NCI-H2171 treated with DMSO at 0.1 percent for 48 hours (cell line): ENCODE measurements around the gene LRIG3.
"Not testable (repeated sequence)": the region's sequence is repeated elsewhere in the genome, so short reads cannot be mapped to it uniquely, and the experiment has no call there.

Experiments
- DNase-seq: peaks from one replicate; lab custom pipeline; 2025; lab: John Stamatoyannopoulos, UW

The LRIG3 gene

DNA sequence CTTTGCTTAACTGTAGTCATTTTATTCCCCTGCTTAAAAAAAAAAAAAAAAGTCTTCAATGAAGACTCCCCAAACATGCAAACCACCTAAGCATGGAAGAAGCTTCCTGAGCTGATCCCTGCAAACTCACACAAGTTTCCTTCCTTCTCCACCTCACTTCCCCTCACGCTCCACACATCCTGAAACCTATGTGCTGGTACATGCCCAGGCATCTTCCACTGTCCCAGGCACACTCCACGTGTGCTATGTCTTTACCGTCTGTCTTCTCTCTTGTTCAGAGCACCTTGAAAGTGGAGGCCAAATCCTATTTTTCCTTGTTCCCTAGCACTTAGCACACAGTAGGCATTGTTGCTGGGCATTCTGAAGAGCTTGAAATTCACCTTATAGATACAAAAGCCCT, 13.4 kb downstream of the LRIG3 start:
- peak; percentile 25 for DNase-seq

DNA sequence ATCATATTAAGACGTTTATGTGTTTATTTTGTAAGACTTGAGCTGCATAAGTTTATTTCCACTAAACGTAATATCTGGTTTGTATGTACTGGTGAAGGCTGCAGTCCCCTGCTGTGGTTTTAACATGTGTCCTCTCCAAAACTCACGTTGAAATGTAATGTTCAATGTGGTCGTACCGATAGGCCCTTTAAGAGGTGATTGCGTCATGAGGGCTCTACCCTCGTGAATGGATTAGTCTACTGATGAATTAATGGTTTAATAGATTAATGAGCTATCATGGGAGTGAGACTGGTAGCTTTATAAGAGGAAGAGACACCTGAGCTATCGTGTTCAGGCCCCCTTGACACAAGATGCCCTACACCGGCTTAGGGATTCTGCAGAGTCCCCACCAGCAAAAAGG, 14.9 kb downstream of the LRIG3 start:
- no peak for DNase-seq

DNA sequence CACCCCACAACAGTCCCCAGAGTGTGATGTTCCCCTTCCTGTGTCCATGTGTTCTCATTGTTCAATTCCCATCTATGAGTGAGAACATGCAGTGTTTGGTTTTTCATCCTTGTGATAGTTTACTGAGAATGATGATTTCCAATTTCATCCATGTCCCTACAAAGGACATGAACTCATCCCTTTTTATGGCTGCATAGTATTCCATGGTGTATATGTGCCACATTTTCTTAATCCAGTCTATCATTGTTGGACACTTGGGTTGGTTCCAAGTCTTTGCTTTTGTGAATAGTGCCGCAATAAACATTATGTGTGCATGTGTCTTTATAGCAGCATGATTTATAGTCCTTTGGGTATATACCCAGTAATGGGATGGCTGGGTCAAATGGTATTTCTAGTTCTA, 17.6 kb downstream of the LRIG3 start:
- not testable (repeated sequence) for DNase-seq

DNA sequence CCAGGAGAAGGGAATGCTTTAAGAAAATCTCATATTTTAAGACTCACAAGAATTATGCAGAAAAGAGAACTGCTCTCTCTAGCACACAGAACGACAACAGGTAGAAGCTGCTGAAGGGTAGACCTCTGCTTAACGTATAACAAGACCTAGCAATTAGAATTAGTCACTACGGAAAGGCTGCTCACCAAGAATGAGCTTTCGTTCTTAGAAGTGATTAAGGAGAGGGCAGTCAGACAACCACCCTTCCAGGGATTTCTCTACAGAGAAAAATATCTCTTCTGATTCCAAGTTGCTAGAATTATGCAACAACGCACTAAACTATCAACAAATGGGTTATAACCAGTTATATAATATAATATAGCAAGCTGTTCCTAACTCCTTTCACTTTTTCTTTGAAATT, 18.6 kb downstream of the LRIG3 start:
- DNase-seq: no peak

GRCh38 chr12:58897969-58898368, 22.3 kb downstream of the LRIG3 start:
- DNase-seq: peak; percentile 43

GRCh38 chr12:58896278-58896677, 24.0 kb downstream of the LRIG3 start:
- DNase-seq: no peak

- no peak for DNase-seq
These were observed 25.3 kb downstream of the LRIG3 start for GRCh38 chr12:58895053-58895452.

DNA sequence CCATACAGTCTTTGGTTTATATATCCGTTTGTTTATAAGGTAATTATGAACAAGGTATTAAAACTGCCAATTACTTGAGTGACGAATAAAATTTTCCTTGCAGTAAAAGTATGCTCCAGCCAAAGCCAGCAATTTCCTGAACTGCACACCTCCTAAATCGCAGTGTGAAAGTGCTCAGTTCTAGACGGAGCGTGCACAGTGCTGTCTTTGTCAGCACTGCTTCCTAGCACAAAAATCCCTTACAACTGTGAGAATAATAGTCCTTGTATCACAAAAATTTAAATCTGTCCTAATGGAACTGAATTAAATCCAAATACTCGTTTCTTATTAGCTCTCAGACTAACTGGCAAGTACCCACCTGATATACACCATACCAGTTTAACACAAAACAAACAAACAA, 26.3 kb downstream of the LRIG3 start:
- DNase-seq: no peak

DNA sequence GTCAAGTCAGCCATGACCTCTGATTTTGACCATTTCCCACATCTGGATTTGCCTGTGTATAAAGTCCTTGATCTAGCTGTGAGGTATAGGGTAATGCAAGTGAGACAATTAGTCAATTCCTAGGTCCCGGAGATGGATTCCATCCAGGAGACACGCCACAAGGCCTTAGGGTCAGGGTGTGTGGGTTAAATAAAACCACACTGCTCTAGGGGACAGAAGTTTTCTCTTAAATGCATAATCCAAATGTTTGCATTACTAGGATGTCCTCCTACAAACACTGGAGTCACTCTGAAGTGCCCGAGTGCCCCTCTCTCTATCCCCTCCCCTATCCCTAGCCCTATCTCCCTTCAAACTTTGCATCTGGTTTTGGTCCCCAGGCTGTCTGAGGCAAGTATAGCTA, 26.8 kb downstream of the LRIG3 start:
- no peak for DNase-seq

DNA sequence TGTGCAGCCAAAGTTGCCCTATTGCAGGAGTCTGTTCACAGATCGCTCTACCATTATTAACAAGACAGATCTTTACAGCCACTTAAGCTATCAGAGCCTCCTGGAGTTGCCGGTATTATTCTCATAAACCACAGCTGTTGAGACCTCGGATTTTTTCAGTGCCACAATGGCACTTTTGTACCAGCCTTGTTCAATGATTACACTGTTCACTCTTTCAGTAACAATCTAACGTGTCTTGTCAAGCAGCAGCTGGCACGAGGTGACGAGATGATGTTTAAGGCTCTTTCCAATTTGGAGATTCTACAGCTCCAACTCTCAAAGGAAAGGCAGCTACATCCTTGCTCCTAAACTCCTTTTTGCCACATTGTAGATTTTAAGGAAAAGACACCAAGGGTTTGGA, 30.7 kb downstream of the LRIG3 start:
- peak; percentile 98 for DNase-seq

GRCh38 chr12:58888131-58888783, 32.0 kb downstream of the LRIG3 start:
- DNase-seq: peak; percentile 100

DNA sequence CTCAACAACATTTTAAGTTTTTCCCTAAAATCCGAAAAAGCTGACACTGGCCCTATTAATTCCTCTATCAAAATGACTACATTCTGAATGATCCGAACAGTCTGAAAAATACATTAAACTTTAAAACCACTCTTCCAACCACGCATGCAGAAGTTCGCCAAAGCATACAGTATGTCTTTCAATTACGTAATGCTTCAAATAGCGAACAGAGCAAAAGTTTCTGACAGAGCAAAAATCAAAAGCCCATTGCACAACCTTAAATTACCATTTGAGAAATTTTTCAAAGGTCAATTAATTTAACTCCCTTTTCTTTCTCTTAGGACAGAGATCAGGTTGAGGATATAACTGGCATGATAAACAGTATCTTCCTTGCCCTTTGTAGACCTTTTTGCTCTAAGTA, 33.2 kb downstream of the LRIG3 start:
- no peak for DNase-seq

DNA sequence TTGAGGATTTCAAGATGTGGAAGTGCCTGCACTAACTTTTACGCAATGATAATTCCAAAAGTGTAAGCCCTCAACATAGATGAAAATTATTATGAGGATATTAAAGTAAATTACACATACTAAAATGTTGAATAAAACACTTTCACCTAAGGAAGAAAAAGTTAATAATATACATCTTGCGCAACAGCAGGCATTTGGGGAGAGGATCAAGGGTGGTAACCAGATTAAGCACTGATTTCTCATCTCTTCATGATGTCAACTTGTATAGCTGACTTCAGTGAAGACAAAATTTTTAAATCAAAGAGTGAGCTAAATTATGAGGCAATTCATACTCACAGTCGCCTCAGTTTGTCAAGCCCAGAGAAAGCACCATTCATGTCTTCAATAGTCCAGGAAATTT, 33.8 kb downstream of the LRIG3 start:
- DNase-seq: no peak

DNA sequence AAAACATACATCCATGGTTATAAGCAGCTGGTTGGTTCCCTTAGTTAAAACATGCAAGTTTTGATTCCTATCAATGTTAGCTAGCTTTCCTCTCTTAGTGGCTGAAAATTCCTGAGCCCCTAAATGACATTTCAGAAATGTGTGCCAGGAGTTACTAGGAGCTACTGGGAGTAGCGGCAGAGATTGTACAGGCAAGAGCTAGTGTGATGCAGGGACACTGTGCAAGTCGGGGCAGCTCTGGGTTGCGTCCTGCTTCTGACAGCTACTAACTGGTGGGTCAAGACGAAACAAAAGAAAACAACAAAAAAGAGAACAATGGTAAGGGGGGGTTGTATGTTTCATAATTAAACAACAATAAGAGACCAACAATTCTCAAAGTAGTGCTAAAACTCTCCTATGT, 35.4 kb downstream of the LRIG3 start:
- DNase-seq: no peak

- no peak for DNase-seq
These were observed 36.5 kb downstream of the LRIG3 start for GRCh38 chr12:58883576-58884334.

GRCh38 chr12:58882826-58883225, 37.5 kb downstream of the LRIG3 start:
- no peak for DNase-seq

DNA sequence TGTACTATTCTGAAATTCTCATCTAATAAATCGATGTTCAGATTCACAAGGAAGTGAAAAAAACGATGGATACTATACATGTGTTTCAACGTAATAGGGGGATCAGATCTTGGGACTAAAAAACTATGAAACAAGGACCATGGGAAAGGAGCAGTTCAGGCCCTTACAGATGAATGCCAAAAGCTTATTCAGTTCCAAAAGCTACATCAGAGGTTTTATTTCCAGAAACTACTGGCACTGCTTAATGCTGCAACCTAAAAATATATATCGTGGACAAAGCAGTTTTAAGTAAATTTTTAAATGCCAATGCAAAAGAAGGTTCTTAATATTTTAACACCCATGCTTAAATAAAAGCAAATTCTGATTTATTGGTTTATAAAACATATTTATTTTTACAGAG, 38.5 kb downstream of the LRIG3 start:
- DNase-seq: no peak

- no peak for DNase-seq
These were observed 39.7 kb downstream of the LRIG3 start for GRCh38 chr12:58880639-58881038.

DNA sequence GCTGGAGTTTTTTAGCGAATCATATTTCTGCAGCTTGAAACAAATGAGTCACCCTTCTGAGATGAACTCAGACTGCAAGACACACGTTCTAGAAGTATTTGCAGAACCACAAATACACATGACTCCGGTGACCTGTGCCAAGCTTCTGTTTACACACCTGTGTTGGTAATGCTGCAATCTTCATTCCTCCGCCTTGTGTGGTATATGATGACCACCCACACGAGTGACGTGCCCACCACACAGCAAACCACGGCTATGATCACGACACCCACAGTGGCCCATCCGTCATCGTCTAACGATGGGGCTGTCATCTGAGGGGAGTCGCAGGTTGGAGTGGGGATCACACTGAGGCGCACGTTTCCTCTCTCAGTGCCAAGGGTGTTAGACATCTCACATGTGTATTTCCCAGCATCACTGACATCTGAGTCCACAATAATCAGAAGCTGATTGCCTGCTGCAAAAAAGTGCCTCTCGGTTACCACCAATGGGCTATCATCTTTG, 43.0 kb downstream of the LRIG3 start:
- DNase-seq: no peak

DNA sequence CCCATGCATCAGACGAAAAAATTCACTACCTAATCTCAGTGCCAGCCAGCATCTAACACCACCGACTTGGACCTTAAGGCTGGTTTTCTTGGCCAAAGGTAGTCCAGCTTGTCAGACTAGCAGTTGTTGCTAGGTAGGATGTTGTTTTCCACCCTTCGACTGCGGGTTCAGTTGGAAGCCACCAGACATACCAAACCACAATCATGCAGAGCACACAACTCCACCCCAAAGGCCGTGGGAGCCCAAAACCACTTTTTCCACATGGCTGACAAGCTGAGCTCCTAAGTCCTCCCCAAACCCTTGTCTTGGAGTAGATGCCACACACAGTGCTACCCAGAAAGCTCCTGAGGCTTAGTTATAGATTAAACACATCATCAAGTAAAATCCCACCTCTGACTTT, 46.8 kb downstream of the LRIG3 start:
- DNase-seq: no peak

GRCh38 chr12:58871556-58871955, 48.7 kb downstream of the LRIG3 start:
- DNase-seq: no peak

DNA sequence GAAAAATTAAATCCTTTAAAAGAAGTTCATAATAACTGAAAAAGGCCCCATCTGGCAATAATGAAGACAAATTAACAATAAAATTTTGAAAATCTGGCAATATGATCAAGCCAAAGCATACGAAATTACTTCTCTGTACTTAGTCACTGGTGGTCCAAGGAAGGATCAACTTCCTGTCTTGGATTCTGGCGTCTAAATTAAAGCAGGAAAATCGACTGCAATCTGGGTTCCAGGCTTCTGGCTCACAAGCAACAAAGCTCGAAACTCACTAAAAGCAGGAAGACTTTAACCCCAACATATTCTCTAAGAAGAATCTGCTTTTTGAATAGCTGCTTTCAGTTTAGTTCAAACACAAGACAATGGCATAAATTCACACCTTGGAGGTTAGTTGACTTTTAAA, 49.7 kb downstream of the LRIG3 start:
- no peak for DNase-seq

DNA sequence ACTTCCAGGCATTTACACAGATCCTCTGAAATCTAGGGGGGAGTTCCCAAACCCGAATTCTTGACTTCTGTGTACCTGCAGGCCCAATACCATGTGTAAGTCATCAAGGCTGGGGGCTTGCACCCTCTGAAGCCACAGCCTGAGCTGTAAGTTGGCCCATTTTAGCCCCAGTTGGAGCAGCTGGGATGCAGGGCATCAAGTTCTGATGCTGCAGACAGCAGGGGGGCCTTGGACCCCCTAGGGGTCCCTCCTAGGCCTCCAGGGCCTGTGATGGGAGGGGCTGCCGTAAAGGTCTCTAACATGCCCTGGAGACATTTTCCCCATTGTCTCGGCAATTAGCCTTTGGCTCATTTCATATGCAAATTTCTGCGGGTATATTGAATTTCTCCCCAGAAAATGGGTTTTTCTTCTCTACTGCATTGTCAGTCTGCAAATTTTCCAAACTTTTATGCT, 59.5 kb downstream of the LRIG3 start:
- no peak for DNase-seq
